NCI-H187 (cell line): ENCODE results near the gene USP6NL.

ENCODE experiments used
- DNase-seq, 2 experiments: peaks; one replicate each; lab custom pipeline; 2025; lab: John Stamatoyannopoulos, UW

The USP6NL gene

GRCh38 chr10:11478807-11479206 lies 132.6 kb downstream of the USP6NL start:
- DNase-seq, result no peak

GRCh38 chr10:11475831-11476434 lies 135.5 kb downstream of the USP6NL start:
- no peak for DNase-seq

- DNase-seq, result no peak
Measured at GRCh38 chr10:11473128-11473760, 138.2 kb downstream of the USP6NL start.

GRCh38 chr10:11472158-11472753 lies 139.2 kb downstream of the USP6NL start:
- DNase-seq, result peak in 1 of 2 experiments; percentile 16

- DNase-seq, result no peak
Measured at GRCh38 chr10:11469575-11470391, 141.7 kb downstream of the USP6NL start.

- no peak for DNase-seq
Measured at GRCh38 chr10:11468126-11468742, 143.2 kb downstream of the USP6NL start.

GRCh38 chr10:11465406-11465805 lies 146.0 kb downstream of the USP6NL start:
- DNase-seq, result no peak

GRCh38 chr10:11463111-11463510 lies 148.3 kb downstream of the USP6NL start:
- DNase-seq, result no peak

- DNase-seq, result no peak
Measured at GRCh38 chr10:11462071-11462470, 149.4 kb downstream of the USP6NL start.

- DNase-seq, result no peak
Measured at GRCh38 chr10:11457336-11457735, 154.1 kb downstream of the USP6NL start.

- no peak for DNase-seq
Measured at GRCh38 chr10:11454958-11455566, 156.4 kb downstream of the USP6NL start.

- no peak for DNase-seq
Measured at GRCh38 chr10:11454160-11454559, 157.3 kb downstream of the USP6NL start.

GRCh38 chr10:11451640-11452260 lies 159.7 kb downstream of the USP6NL start:
- DNase-seq, result no peak

- no peak for DNase-seq
Measured at GRCh38 chr10:11450427-11450826, 161.0 kb downstream of the USP6NL start.

GRCh38 chr10:11449761-11450160 lies 161.7 kb downstream of the USP6NL start:
- no peak for DNase-seq

- no peak for DNase-seq
Measured at GRCh38 chr10:11448545-11449244, 162.8 kb downstream of the USP6NL start.

- DNase-seq, result no peak
Measured at GRCh38 chr10:11448190-11448544, 163.3 kb downstream of the USP6NL start.

- no peak for DNase-seq
Measured at GRCh38 chr10:11447586-11447985, 163.9 kb downstream of the USP6NL start.

GRCh38 chr10:11446864-11447263 lies 164.6 kb downstream of the USP6NL start:
- DNase-seq, result no peak

- DNase-seq, result no peak
Measured at GRCh38 chr10:11446133-11446532, 165.3 kb downstream of the USP6NL start.
